HG02884 (cell line): ENCODE data around the gene SHB.
"Not testable (repeated sequence)": the region's sequence is repeated elsewhere in the genome, so short reads cannot be mapped to it uniquely, and the experiment has no call there.

Experiments used
- ATAC-seq: cut with Tn5 transposase; IDR thresholded peaks from one replicate; pipeline ENCODE4 v1.9.1; 2021; ENCODE audit warnings: mild to moderate bottlenecking, moderate library complexity; ENCODE audit not compliant: unreplicated experiment

The SHB gene

DNA sequence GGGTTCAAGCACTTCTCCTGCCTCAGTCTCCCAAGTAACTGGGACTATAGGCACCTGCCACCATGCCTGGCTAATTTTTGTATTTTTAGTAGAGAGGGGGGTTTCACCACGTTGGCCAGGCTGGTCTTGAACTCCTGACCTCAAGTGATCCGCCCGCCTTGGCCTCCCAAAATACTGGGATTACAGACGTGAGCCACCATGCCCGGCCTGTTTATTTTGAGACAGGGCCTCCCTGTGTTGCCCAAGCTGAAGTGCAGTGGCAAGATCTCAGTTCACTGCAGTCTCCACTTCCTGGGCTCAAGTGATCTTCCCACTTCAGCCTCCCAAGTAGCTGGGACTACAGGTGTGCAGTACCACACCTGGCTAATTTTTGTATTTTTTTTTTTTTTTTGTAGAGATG is 159.2 kb downstream of the SHB start:
- ATAC-seq: not testable (repeated sequence)

DNA sequence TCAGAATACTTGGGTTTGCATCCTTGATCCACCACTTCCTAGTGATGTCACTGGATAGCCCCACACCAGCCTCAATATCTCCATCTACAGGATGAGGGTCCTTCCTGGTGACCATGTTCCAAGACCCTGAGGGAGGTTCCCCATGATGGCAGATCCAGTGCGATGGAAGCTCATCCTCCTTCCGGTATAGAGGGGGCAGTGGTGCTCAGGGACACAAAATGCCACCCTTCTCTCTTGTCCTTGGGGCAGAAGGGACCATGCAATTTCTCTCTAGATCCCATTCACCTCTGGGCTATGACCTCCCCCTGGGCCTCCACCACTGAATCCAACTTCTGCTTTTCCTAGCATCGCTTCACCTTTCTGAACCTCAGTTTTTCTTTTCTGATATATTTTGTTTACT is 159.7 kb downstream of the SHB start:
- no peak for ATAC-seq

DNA sequence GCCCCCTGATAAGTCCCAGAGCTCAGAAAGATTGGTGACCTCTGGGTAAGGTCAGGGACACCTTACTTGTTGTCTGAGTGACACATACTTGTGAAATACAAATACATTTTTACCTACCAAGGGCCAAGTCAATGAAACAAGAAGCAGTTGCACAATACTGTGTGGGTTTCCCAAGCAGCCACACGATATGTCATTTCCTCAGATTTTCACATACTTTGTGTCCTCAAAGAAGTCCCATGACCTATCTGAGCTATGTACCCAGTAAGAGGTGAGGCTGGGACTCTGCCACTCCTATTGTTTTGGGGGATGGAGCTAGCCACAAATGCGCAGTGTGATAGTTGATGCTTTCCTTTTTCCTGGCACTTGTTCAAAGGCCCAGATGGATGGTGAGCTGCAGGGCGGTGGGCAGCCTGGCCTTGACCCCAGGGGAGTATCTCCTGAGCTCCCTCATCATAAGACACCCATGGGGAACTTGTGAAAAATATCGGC is 160.3 kb downstream of the SHB start:
- ATAC-seq: no peak

DNA sequence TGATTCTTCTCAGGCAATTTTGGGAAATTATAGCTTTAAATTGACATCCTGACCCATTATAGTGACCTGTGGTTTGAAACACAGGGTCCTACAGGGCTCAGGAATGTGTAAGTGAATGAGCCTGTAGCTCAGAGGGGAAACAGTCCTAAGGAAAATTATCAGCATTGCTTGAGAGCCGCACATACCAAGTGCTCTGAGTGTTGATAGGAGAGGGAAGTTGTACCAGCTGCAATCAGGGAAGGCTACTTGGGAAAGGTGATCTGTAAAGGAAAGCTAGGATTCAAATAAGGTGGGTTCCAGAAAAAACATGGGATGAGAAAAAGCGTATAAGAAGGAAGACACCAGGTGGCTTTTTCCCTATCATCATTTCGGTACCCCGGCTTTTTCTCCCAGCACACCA is 160.7 kb downstream of the SHB start:
- no peak for ATAC-seq

DNA sequence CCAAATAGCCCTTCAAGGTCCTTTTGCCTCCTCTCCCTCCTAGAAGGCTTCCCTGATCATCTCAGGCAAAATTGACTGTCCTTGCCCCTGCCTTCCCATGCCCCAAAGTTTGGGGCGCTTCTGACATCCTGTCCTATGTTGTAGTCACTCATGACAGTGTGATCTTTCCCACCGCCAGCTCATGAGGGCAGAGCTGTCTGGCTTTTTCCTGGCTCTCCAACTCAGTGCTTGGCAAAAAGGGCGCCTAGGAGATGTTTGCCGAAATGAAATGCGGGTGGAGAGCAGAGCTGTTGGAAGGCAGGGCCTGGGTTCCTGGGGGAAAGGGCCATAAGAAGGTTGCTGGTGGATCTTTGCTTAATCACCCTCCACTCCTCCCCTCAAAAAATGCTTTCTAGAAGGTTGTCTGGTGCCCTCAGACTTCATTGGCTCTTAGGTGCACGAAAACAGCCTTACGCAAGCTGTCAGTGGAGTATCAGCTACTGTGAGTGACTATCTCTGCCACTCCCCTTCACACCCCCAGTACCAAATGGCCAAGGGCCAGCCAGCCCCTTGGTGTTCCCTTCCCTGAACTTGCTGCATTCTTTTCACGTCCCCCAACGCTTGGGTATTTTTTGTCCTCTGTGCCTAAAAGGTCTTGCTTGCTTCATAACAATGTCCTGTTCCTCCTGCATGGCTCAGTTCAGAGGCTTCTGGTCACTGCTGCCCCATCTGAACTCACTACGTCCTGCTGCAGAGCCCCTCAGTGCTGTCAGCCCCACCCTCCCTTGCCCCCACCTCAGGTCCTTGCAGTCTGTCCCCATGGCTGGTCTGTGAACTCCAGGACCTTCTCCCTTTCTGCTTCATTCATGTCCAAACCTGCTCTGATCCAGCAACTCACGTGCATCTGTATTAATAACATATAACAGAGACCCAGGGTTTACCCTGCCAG is 162.5 kb downstream of the SHB start:
- ATAC-seq: no peak

DNA sequence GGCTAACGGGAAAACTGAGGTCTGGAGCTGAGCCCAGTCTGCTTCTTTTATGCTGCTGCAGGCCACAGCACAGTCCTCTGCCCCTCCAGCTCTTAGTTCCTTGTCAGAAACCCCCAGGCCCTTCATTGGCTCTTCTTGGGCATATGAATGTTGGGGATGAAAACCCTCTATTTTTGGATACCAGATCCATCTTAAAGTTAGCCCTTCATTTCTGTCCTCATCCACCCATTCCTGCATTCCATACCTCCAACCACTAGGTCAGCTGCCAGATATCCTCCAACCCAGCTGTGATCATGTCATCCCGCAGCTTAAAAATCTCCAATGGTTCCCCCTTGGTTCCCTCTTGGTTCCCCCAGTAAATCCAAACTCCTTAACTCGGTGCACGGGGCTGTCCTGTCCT is 163.3 kb downstream of the SHB start:
- no peak for ATAC-seq

DNA sequence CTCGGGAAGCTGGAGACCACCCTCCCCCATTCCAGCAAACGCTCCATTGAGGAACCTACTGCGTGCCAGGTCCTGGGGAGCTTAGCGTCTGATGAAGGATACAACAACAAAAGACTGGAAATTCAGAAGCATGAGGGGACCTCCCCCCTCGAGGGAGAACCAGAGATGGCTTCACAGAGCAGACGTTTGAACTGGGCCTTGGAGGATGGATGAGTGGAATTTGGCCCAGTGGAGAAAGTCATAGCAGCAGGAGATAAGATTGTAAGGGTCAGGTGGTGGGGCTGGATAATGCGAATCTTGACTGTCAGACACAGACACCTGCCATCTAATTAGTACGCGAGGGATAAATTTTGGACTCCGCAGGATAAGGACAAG is 163.9 kb downstream of the SHB start:
- no peak for ATAC-seq

DNA sequence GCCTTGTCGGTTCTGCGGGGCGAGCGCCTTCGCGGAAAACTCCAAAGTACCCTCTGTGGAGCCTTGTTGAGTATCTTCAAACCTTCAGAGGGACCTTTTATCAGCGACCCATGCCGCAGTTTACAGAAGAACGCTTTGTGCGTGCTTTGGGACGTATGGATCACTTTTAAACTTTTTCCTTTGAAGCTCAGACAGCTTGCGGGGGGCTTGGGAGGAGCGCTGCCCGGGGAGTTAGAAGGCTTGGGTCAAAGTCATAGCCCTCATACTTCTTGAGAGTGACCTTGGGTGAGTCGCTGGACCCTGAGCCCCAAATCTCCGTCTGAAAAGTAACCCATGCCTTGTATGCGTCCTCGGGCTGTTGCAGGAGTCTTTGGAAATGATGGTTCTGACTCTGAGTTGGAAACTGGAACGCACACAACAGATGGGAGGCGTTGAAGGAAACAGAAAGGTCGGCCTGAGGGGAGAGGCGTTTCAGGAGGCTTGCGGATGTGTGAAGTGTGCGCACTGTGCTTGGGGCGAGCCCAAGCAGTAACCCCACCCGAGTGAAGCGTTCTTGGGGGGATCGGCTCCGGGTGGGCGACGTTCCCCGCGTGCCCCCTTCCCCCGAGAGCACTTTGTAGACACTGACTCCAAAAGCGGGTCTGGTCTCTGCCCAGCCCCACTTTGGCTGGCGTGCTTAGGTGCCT is 164.4 kb downstream of the SHB start:
- no peak for ATAC-seq

DNA sequence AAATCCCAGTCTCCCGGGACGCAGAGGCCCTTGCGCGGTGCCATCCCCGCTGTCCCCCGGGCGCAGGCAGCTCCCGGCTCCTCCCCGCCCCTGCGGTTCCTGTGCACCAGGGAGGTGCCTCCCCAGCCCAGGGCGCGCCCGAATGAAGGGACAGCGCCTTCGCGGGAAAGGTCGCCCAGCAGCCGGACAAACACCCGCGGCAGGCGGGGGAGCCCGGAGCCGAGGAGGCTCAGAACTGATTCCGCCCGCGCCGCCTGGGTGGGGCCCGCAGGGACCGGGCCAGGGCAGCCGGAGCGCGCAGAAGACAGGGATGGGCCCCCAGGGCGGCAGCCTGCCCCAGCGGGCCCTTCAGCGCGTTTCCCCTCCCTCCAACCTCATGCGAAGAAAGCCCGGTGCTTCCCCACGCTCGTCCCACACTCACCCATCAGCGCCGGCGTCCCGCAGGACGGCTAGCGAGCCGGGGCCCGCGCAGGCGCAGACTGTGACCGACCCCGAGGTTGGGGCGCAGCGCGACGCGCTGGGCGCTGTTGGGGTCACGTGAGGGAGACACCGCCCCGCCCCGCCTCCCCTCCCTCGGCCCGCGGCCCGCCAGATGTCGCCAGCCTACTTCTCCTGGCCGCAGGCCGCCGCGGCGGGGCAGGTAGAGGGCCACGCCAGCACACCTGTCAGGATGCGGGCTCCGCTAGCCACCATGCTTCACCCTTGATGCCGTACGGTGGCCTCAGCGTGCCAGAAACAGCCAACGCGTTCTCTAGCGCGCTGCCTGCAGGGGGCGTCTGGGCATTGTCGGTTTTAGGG is 165.2 kb downstream of the SHB start, which contains the start of gene SLC25A51:
TSS of gene SLC25A51 (minus strand) at position 481 of the 798 bp plus-strand sequence. CDS start 15,577 bp downstream, outside the sequence.
- ATAC-seq: peak; percentile 75

DNA sequence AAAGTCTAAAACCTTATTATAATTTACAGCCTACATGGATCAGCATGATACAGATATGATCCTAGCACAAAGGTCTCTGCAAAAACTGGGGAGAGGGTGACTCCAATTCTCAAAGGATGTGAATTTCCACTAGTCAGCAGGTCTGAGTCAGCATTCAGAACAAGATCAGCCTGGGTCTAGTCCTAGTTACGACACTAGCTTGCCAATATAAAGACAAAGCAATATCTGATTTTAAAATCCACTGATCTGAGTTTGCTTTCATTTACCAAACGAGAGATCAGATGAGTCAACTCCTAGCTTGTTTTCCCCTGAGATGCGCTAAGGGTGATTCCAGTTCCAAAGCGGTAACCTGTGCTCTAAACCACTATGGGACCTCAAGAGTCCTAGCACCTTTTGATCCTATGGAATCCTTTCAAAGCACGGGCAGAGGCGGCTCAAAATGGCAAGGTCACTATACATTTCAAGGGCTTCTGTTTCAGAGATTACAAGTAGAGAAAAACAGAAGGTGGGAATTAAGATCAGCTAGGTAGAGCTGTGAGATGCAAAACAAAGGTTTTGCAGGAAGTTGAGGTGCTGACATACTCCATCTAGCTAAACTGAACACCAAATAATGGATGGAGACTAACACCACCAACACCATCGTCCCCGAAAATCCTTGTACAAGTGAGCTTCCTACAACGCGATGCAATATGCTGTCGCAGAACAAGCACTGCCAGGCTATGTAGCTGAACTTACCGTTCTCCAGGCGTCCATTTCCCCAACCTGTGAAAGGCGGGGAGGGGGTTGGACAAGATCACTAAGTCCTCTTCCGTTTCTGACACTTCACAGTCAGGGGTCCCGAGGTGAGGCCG is 166.0 kb downstream of the SHB start:
- no peak for ATAC-seq

DNA sequence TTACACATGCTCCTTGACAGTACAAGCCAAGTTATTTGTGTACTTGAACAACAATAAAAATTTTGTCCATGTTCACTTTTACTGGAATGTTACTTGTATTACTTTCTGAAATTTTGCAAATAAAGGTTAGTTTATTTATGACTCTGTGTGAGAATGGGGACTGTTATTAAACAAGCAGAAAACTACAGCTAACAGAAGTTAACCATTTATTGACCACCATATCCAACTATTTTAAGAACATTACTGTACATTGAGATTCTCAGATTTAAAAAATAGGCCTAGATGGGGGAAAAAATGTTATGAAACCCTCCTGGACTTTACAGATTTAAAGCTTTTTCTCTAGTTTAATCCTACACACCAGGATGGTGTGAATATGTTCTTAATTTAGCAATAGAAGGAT is 166.9 kb downstream of the SHB start:
- ATAC-seq: no peak

DNA sequence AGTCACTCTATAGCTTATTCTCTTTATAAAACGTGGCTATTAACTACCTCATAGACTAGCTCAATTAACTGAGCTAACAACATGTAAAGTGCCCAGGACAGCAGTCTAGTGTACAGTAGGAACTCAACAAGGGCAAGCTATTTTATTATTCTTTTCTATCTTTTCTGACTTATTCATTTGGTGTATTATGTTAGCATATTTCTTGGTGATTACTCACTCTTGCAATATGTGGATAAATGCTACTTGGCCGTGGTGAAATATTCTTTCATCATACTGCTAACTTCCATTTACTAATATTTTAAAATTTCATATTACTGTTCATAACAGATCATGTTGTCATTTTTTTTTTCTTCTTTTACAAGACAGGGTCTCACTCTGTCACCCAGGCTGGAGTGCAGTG is 170.0 kb downstream of the SHB start:
- no peak for ATAC-seq

DNA sequence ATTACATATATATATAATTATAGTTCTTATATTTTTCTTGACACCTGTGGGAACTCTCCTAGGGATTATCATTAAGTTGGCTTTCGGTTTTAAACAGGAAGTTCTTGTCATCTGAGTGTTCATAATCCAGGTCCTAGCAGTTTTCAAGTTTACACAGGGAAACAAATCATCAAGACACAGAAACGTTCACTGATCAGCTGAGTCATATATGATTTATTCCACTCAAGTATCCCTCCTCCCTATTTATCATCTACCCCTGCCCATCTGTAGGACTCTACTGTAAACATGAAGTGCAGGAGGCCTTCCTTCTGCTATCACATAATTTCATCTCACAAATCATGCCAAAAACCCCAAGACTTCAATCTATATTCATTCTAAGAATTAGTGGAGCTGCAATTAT is 171.4 kb downstream of the SHB start:
- no peak for ATAC-seq

DNA sequence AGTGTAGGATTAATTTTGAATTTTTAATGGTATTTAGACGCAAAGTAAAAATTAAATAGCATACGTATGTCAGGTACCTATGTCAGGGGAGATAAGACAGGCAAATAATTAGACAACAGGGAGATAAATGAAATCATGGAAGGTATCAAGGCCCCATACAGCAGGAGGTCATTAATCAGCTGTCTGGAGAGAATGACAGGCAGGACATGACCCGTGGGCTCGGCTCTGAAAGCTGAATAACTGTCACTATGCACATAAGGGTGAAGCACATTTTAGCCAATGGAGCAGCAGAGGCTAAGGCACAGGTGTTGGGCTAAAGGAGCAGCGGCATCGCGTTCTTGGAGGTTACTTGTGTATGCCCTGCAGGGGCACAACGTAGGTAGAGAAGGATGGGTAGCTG is 177.0 kb downstream of the SHB start:
- no peak for ATAC-seq

DNA sequence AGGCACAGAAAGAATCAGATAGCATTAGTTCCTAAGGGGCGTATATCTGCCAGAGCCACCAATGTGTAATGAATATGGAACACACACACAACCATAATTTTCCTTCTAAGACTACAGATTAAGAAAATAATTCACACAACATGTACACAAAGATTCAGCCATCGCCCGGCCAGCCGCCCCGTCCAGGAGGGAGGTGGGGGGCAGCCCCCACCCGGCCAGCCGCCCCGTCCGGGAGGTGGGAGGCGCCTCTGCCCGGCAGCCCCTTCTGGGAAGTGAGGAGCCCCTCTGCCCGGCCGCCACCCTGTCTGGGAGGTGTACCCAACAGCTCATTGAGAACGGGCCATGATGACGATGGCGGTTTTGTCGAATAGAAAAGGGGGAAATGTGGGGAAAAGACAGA is 178.0 kb downstream of the SHB start:
- ATAC-seq: not testable (repeated sequence)

DNA sequence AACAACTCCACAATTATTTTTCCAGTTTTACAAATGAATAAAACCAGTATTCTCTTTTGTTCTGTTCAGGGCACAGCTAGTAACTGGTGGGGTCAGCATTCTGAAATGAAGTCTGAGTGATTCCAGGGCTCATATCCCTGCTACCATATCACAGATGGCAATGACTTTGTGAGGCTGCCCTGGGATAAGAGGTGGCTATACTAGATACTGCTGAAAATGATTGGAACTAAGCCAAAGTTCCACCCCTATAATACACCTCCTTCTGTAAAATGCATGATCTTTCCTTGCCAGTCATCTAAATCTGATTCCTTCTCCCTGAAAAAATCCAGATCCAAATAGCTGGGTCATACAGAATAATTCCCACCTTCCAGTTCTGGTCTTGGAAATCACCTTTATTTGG is 179.5 kb downstream of the SHB start:
- no peak for ATAC-seq

DNA sequence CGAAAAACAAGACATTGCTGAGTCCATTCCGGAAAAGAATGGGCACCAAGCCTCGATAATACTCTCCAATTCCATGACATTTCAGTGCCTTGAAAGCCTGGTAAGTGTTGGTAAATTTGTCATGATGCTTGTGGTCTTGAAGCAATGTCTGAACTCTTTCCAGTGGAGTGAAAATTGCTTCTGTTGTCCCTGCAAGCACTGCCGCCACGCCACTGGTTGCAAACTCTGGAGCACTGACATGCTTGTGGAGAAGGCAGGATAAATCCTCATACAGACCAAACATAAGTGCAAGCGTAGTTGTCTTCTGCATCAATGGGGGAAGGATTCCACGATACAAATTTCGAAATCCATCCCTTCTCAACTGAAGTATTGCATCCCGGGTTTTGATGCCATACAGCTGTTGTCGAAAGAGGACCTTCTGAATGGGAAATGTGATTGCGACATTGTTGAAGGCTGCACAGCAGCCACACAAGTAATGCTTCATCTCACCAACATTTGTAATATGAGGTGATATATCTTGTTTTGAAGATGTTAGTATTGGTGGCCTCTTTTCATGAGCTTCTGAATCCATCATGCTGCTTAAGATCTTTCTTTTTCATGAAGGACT is 180.9 kb downstream of the SHB start:
- ATAC-seq: not testable (repeated sequence)

DNA sequence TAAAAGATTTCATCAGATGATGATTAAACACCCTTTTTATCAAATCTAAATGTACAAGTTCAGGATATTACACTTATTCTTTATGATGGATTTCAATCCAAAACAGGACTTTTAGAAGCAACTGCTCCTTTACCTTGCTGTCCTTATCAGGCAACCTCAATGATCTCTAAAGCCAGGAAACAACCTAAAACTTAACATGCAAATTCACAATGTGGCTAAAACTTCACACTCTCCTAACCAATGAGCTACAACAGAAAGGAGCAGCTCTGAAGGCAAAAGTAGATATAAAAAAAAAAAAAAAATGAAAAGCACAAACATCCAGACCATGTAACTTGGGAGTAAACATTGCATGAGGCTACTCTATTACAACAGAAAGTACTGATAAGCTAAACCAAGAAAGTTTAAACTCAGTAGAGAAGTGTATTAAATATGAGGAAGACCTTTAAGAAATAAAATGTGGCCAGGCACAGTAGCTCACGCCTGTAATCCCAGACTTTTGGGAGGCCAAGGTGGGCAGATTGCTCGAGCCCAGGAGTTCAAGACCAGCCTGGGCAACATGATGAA is 188.0 kb downstream of the SHB start:
- no peak for ATAC-seq

DNA sequence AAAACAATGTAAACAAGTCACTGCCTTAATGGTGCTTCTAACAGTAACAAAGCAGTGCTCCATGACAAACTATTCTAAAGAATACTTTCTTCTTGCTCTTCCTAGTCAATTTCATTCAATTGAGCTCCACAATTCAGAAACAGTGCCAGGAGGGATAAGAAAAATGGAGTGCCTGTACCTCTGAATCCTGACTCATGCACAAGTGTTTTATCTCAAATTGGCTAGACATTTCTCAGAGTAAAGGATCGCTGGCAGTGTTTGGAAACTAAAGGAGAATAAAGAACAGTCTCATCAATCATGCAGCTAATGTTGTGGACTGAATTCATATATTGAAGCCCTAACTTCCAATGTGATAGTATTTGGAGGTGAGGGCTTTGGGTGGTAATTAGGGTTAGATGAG is 192.7 kb downstream of the SHB start:
- no peak for ATAC-seq

DNA sequence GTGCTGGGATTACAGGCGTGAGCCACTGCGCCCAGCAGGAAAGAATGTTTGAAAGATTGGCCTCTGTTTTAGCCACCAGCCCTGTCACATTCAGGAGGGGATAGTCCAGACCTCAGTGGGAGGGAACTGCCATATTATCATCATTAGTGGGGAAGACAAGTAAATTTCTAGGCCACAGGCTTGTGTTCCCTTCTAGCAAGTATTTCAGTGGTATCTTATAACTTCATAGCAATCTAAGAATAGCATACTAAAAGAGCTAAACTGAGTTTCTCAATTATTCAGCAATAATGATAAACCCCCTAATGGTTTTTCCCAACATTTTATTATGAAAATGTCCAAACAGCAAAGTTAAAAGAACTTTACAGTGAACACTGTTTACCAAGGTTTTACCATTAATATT is 195.1 kb downstream of the SHB start:
- no peak for ATAC-seq
